Stimulated activated CD4-positive, alpha-beta T cell treated with anti-CD3 and anti-CD28 coated beads, Interleukin-1b, Interleukin-23, amount 100 ng/mL, for 1 hour (primary cell): ENCODE results near the gene FNDC4.

Source experiments
- DNase-seq, 2 donors: peaks; one replicate each; pipeline ENCODE4 v3.0.0-alpha.2; 2020; ENCODE audit warnings: low read depth in 2 of 2

FNDC4 gene

GRCh38 chr2:27493948-27494283 lies 1.1 kb downstream of the FNDC4 start:
- no peak for DNase-seq

GRCh38 chr2:27492557-27492956 lies 2.4 kb downstream of the FNDC4 start:
- no peak for DNase-seq

- peak; percentile 94 to 97 for DNase-seq
Measured at GRCh38 chr2:27489498-27490397, 5.3 kb downstream of the FNDC4 start, which contains the start of gene IFT172. Gene IFT172 (minus strand): TSS chr2:27489743. CDS start chr2:27489653, 90 bp downstream.

- no peak for DNase-seq
Measured at GRCh38 chr2:27489118-27489497, 5.9 kb downstream of the FNDC4 start.

GRCh38 chr2:27485496-27485895 lies 9.5 kb downstream of the FNDC4 start:
- no peak for DNase-seq

- DNase-seq: no peak
Measured at GRCh38 chr2:27471961-27472360, 23.0 kb downstream of the FNDC4 start.

- DNase-seq: no peak
Measured at GRCh38 chr2:27464443-27464842, 30.6 kb downstream of the FNDC4 start.

GRCh38 chr2:27461118-27461517 lies 33.9 kb downstream of the FNDC4 start:
- no peak for DNase-seq

GRCh38 chr2:27453968-27454367 lies 41.0 kb downstream of the FNDC4 start:
- DNase-seq: no peak

- DNase-seq: no peak
Measured at GRCh38 chr2:27451095-27451494, 43.9 kb downstream of the FNDC4 start.

GRCh38 chr2:27448381-27448780 lies 46.6 kb downstream of the FNDC4 start:
- DNase-seq: no peak

- no peak for DNase-seq
Measured at GRCh38 chr2:27446057-27446456, 48.9 kb downstream of the FNDC4 start.

GRCh38 chr2:27445615-27446014 lies 49.4 kb downstream of the FNDC4 start:
- no peak for DNase-seq

- no peak for DNase-seq
Measured at GRCh38 chr2:27445155-27445554, 49.8 kb downstream of the FNDC4 start.

GRCh38 chr2:27442920-27443282 lies 52.1 kb downstream of the FNDC4 start:
- no peak for DNase-seq

- DNase-seq: peak; percentile 7 to 28
Measured at GRCh38 chr2:27441958-27442919, 52.8 kb downstream of the FNDC4 start, which contains the start of gene KRTCAP3. Gene KRTCAP3 (plus strand): TSS chr2:27442381. CDS start chr2:27442413, 32 bp downstream.
